ENCODE measurements around the gene FBXO38. TPM values are rescaled to one million over a fixed set of nuclear protein-coding genes. Genes with fewer than 3 reads are reported as not detected.

The FBXO38 gene
- total RNA-seq, 2 experiments from 2014 or later: 37.6 to 49.5 TPM

GRCh38 chr5:148387325-148387724, 3.6 kb downstream of the FBXO38 start:
- Histone ChIP-seq H4K20me1 (ENCODE audit: insufficient read depth, low read length) (peaks cover 12% of the 10 kb centered on the region; the same call in 1 of the 2 replicates), H3K27ac (ENCODE audit: low read depth, low read length, poor library complexity, severe bottlenecking) (no peak overlapping the region), H3K9me2 (ENCODE audit: insufficient read depth, low read length) (no peaks in the 10 kb centered on the region), H3K4me3 (ENCODE audit: low read depth, low read length, poor library complexity, severe bottlenecking) (no peak overlapping the region), H3K36me3 (ENCODE audit: insufficient read depth, low read length) (peaks cover 35% of the 10 kb centered on the region), H3K9me3 (ENCODE audit: low read length) (no peaks in the 10 kb centered on the region), H3K4me2 (ENCODE audit: low read length) (no peak overlapping the region), H2AFZ (ENCODE audit: low read length) (no peak overlapping the region), H3K79me2 (ENCODE audit: insufficient read depth, low read depth, low read length) (peaks cover 64% of the 10 kb centered on the region), H3K4me1 (ENCODE audit: insufficient read depth, low read length, poor library complexity, severe bottlenecking) (peaks cover 26% of the 10 kb centered on the region)
- no TSS peak for BruUV-seq (replicated peaks)
- no peak for DNase-seq (ENCODE audit: low spot score)
- ChIA-PET POLR2A (interaction anchor here (0.6 to 1.0 kb wide), 2 partner anchors 14 to 29 kb away, joined by 3 read pairs; no protein-coding TSS in a partner anchor), CTCF (ENCODE audit: unreplicated experiment) (no interaction called here)
- TF ChIP-seq CTCF (conservative IDR thresholded peaks at IDR 0.05; ENCODE audit: low read length): no peak
- TF ChIP-seq EZH2phosphoT487 (IDR thresholded peaks at IDR 0.05; ENCODE audit: borderline replicate concordance, low read depth, low read length): no peak
- intact Hi-C loops (cut with micrococcal nuclease; ENCODE audit: unreplicated experiment): loop anchor here (10.0 kb wide), 1 partner anchor 417 kb away; no protein-coding TSS in a partner anchor

GRCh38 chr5:148388696-148389095, 4.9 kb downstream of the FBXO38 start:
- intact Hi-C loops (cut with micrococcal nuclease; ENCODE audit: unreplicated experiment): loop anchor here (10.0 kb wide), 1 partner anchor 416 kb away; no protein-coding TSS in a partner anchor
- POLR2A ChIA-PET: interaction anchor here (0.6 to 1.5 kb wide), 5 partner anchors 9 to 1769 kb away, joined by 3 to 7 read pairs (median 3); no protein-coding TSS in a partner anchor

More at GRCh38 chr5:148388696-148389095, 4.9 kb downstream of the FBXO38 start:
- H3K4me2 ChIP-seq (ENCODE audit: low read length): no peak overlapping the region
- no TSS peak for BruUV-seq (replicated peaks)
- H3K9me2 ChIP-seq (ENCODE audit: insufficient read depth, low read length): no peaks in the 10 kb centered on the region
- H3K27ac ChIP-seq (ENCODE audit: low read depth, low read length, poor library complexity, severe bottlenecking): no peak overlapping the region
- CTCF ChIA-PET (ENCODE audit: unreplicated experiment): no interaction called here
- TF ChIP-seq CTCF (conservative IDR thresholded peaks at IDR 0.05; ENCODE audit: low read length) (no peak), EZH2phosphoT487 (IDR thresholded peaks at IDR 0.05; ENCODE audit: borderline replicate concordance, low read depth, low read length) (no peak)
- no peak overlapping the region for H3K4me3 ChIP-seq (ENCODE audit: low read depth, low read length, poor library complexity, severe bottlenecking)
- H2AFZ ChIP-seq (ENCODE audit: low read length): no peak overlapping the region
- no peak for DNase-seq (ENCODE audit: low spot score)
- peaks cover 64% of the 10 kb centered on the region for H3K79me2 ChIP-seq (ENCODE audit: insufficient read depth, low read depth, low read length)
- no peaks in the 10 kb centered on the region for H3K9me3 ChIP-seq (ENCODE audit: low read length)
- peaks cover 20% of the 10 kb centered on the region for H3K4me1 ChIP-seq (ENCODE audit: insufficient read depth, low read length, poor library complexity, severe bottlenecking)
- peaks cover 36% of the 10 kb centered on the region for H3K36me3 ChIP-seq (ENCODE audit: insufficient read depth, low read length)
- H4K20me1 ChIP-seq (ENCODE audit: insufficient read depth, low read length): peaks cover 17% of the 10 kb centered on the region; the same call in 1 of the 2 replicates
